T-helper 2 cell (primary cell): Measurements from ENCODE around the gene TTC27.
"Not testable (repeated sequence)": the region's sequence is repeated elsewhere in the genome, so short reads cannot be mapped to it uniquely, and the experiment has no call there.

Experiments
- DNase-seq, 5 experiments: peaks; one replicate each; pipeline versions ENCODE4 v3.0.0 to v3.0.0-alpha.2; 2012 to 2022

TTC27 gene

GRCh38 chr2:32860385-32860784, 232.5 kb downstream of the TTC27 start:
- DNase-seq: no peak

GRCh38 chr2:32862269-32863055, 234.6 kb downstream of the TTC27 start:
- no peak for DNase-seq

- no peak for DNase-seq
These were observed 235.5 kb downstream of the TTC27 start for GRCh38 chr2:32863326-32863725.

GRCh38 chr2:32863803-32864202, 236.0 kb downstream of the TTC27 start:
- no peak for DNase-seq

- no peak for DNase-seq
These were observed 236.7 kb downstream of the TTC27 start for GRCh38 chr2:32864334-32865111.

GRCh38 chr2:32865399-32866068, 237.7 kb downstream of the TTC27 start:
- no peak for DNase-seq

GRCh38 chr2:32866462-32866861, 238.6 kb downstream of the TTC27 start:
- not testable (repeated sequence) for DNase-seq
